Activated CD8-positive, alpha-beta T cell treated with anti-CD3 and anti-CD28 coated beads for 36 hours (primary cell): Measurements from ENCODE around the gene IPP. TPM values are rescaled to one million over a fixed set of nuclear protein-coding genes. Genes with fewer than 3 reads are reported as not detected.

Experiments used
- ATAC-seq: fragments of 200-7000 bp; cut with Tn5 transposase; one replicate; pipeline ENCODE4 v1.10.0; 2021; ENCODE audit warnings: mild to moderate bottlenecking, moderate library complexity
- CTCF ChIA-PET: fragments of 350-600 bp; sonication (Branson Sonifier 250); formaldehyde crosslinking; loops from one replicate; lab custom pipeline; 2021; ENCODE audit warnings: antibody characterized with exemption; lab: Charles Lee
- POLR2A ChIA-PET: fragments of 350-600 bp; sonication (Branson Sonifier 250); formaldehyde crosslinking; loops from one replicate; lab custom pipeline; 2021; ENCODE audit warnings: antibody characterized with exemption; lab: Charles Lee
- DNase-seq: peaks from one replicate; pipeline ENCODE4 v3.0.0-alpha.2; 2020
- H3K27ac Mint-ChIP-seq: one replicate; pipeline ENCODE4 v1.8.0; 2021; ENCODE audit warnings: mild to moderate bottlenecking, mixed read lengths
- H3K27me3 Mint-ChIP-seq: one replicate; pipeline ENCODE4 v1.8.0; 2021; ENCODE audit warnings: mixed read lengths
- H3K36me3 Mint-ChIP-seq: one replicate; pipeline ENCODE4 v1.8.0; 2021; ENCODE audit warnings: low read depth, mixed read lengths
- H3K4me1 Mint-ChIP-seq: one replicate; pipeline ENCODE4 v1.8.0; 2021; ENCODE audit warnings: low read depth, mixed read lengths
- H3K4me3 Mint-ChIP-seq: one replicate; pipeline ENCODE4 v1.8.0; 2021; ENCODE audit warnings: mild to moderate bottlenecking, moderate library complexity, mixed read lengths
- H3K9me3 Mint-ChIP-seq: one replicate; pipeline ENCODE4 v1.8.0; 2021; ENCODE audit warnings: mixed read lengths
- CTCF ChIP-seq: fragments of 200-600 bp; IDR thresholded peaks from one replicate; pipeline ENCODE4 v1.8.0; 2022; ENCODE audit warnings: antibody characterized with exemption, mild to moderate bottlenecking
- intact Hi-C: fragments of 100-400 bp; cut with micrococcal nuclease; formaldehyde crosslinking; loops from one replicate; pipeline ENCODE4 v1.10.0; 2022
- total RNA-seq, 2 experiments: library from RNA; stranded (reverse); gene quantifications; one replicate each; pipeline ENCODE4 v1.2.3, GENCODE V29; 2021

IPP gene
- total RNA-seq, 2 experiments from 2014 or later, result 14.7 to 16.7 TPM

GRCh38 chr1:45686288-45687013 is 64.0 kb downstream of the IPP start, which contains the start of gene GPBP1L1:
GPBP1L1 (minus strand) TSS chr1:45686533; CDS start chr1:45659087, 27,446 bp downstream.
- H3K9me3 Mint-ChIP-seq, result no peaks in the 10 kb centered on the region
- no peak for TF ChIP-seq CTCF
- H3K4me3 Mint-ChIP-seq, result peak within 1 kb of the TSS; percentile 91
- ChIA-PET POLR2A (interaction anchor here (0.7 to 1.9 kb wide), 16 partner anchors 9 to 562 kb away, joined by 3 to 14 read pairs (median 4); partner anchors contain the start of genes CCDC163, MMACHC, NASP and PRDX1), CTCF (interaction anchor here (0.8 to 1.1 kb wide), 2 partner anchors 9 to 560 kb away, joined by 3 read pairs; no protein-coding TSS in a partner anchor)
- no peaks in the 10 kb centered on the region for H3K27me3 Mint-ChIP-seq
- peaks cover 32% of the 10 kb centered on the region for H3K36me3 Mint-ChIP-seq
- H3K27ac Mint-ChIP-seq, result peak within 1 kb of the TSS; percentile 95
- peaks cover 37% of the 10 kb centered on the region for H3K4me1 Mint-ChIP-seq
- intact Hi-C loops, result loop anchor here (5.0 kb wide), 1 partner anchor 104 kb away; the partner anchor contains the start of gene NASP
- DNase-seq (peak; percentile 98), ATAC-seq (peak; percentile 78)

GRCh38 chr1:45686015-45686287 is 64.5 kb downstream of the IPP start:
- Mint-ChIP-seq H3K4me1 (peaks cover 39% of the 10 kb centered on the region), H3K27ac (peak overlapping the region; percentile 95), H3K9me3 (no peaks in the 10 kb centered on the region), H3K36me3 (peaks cover 28% of the 10 kb centered on the region), H3K27me3 (no peaks in the 10 kb centered on the region), H3K4me3 (peak overlapping the region; percentile 91)
- ChIA-PET CTCF (interaction anchor here (0.8 to 1.1 kb wide), 2 partner anchors 9 to 561 kb away, joined by 3 read pairs; no protein-coding TSS in a partner anchor), POLR2A (interaction anchor here (0.7 to 1.9 kb wide), 16 partner anchors 9 to 563 kb away, joined by 3 to 14 read pairs (median 4); partner anchors contain the start of genes CCDC163, MMACHC, NASP and PRDX1)
- no peak for TF ChIP-seq CTCF
- ATAC-seq (no peak), DNase-seq (peak; percentile 75)
- intact Hi-C loops, result loop anchor here (5.0 kb wide), 1 partner anchor 104 kb away; the partner anchor contains the start of gene NASP

- Mint-ChIP-seq H3K4me1 (peaks cover 40% of the 10 kb centered on the region), H3K27me3 (no peaks in the 10 kb centered on the region), H3K4me3 (peak overlapping the region; percentile 91), H3K27ac (peak overlapping the region; percentile 95), H3K36me3 (peaks cover 28% of the 10 kb centered on the region), H3K9me3 (no peaks in the 10 kb centered on the region)
- DNase-seq, result no peak
- intact Hi-C loops, result loop anchor here (5.0 kb wide), 1 partner anchor 103 kb away; the partner anchor contains the start of gene NASP
- CTCF ChIA-PET, result interaction anchor here (0.8 to 1.1 kb wide), 2 partner anchors 8 to 561 kb away, joined by 3 read pairs; no protein-coding TSS in a partner anchor
- TF ChIP-seq CTCF, result no peak
- POLR2A ChIA-PET, result interaction anchor here (0.7 to 1.9 kb wide), 16 partner anchors 8 to 563 kb away, joined by 3 to 14 read pairs (median 4); partner anchors contain the start of genes CCDC163, MMACHC, NASP and PRDX1
- ATAC-seq, result no peak
Observed at GRCh38 chr1:45685308-45686014, 65.0 kb downstream of the IPP start.

- Mint-ChIP-seq H3K27ac (peak overlapping the region; percentile 34), H3K27me3 (no peaks in the 10 kb centered on the region), H3K9me3 (no peaks in the 10 kb centered on the region), H3K36me3 (peaks cover 22% of the 10 kb centered on the region), H3K4me1 (peaks cover 42% of the 10 kb centered on the region), H3K4me3 (peak overlapping the region; percentile 91)
- ChIA-PET POLR2A (interaction anchor here (0.9 kb wide), 1 partner anchor 9 kb away, joined by 3 read pairs; no protein-coding TSS in a partner anchor), CTCF (no interaction called here)
- DNase-seq, result no peak
- ATAC-seq, result no peak
- intact Hi-C loops, result no loop called here
- no peak for TF ChIP-seq CTCF
Observed at GRCh38 chr1:45684402-45684801, 66.1 kb downstream of the IPP start.
